Smooth muscle cell (in vitro differentiated cells): ENCODE results near the gene ME3. TPM values are rescaled to one million over a fixed set of nuclear protein-coding genes. Genes with fewer than 3 reads are reported as not detected.
A peak's percentile ranks its signal among the peaks of the same experiment; 100 is the strongest.

ENCODE experiments used
- DNase-seq: peaks from one replicate; lab custom pipeline; 2025; ENCODE audit not compliant: unreplicated experiment; lab: John Stamatoyannopoulos, UW
- H2AFZ ChIP-seq: fragments of 200-600 bp; sonication (generic); 2 replicates; pipeline ENCODE4 v1.6.0; 2016; ENCODE audit warnings: antibody characterized with exemption, low read depth, mild to moderate bottlenecking
- H3F3A ChIP-seq: fragments of 200-600 bp; sonication (generic); 2 replicates; pipeline ENCODE4 v1.6.0; 2017; ENCODE audit warnings: antibody characterized with exemption, low read depth
- H3K27ac ChIP-seq: fragments of 200-600 bp; sonication (generic); 2 replicates; pipeline ENCODE4 v1.5.1; 2016; ENCODE audit warnings: low read depth, mild to moderate bottlenecking
- H3K27me3 ChIP-seq: fragments of 200-600 bp; sonication (generic); 2 replicates; pipeline ENCODE4 v1.6.1; 2016; ENCODE audit warnings: low read depth, mild to moderate bottlenecking
- H3K36me3 ChIP-seq: fragments of 200-600 bp; sonication (generic); 2 replicates; pipeline ENCODE4 v1.5.1; 2016; ENCODE audit warnings: low read depth
- H3K4me1 ChIP-seq: fragments of 200-600 bp; sonication (generic); 2 replicates; pipeline ENCODE4 v1.5.1; 2016; ENCODE audit warnings: low read depth
- H3K4me2 ChIP-seq: fragments of 200-600 bp; sonication (generic); 2 replicates; pipeline ENCODE4 v1.6.0; 2016; ENCODE audit warnings: mild to moderate bottlenecking
- H3K4me3 ChIP-seq: fragments of 200-600 bp; sonication (generic); 2 replicates; pipeline ENCODE4 v1.5.1; 2016; ENCODE audit warnings: mild to moderate bottlenecking
- H3K79me2 ChIP-seq: fragments of 200-600 bp; sonication (generic); 2 replicates; pipeline ENCODE4 v1.6.0; 2016; ENCODE audit warnings: low read depth, mild to moderate bottlenecking
- H3K9ac ChIP-seq: fragments of 200-600 bp; sonication (generic); 2 replicates; pipeline ENCODE4 v1.6.0; 2016; ENCODE audit warnings: low read depth
- H3K9me3 ChIP-seq: fragments of 200-600 bp; sonication (generic); replicated peaks from 2 replicates; pipeline ENCODE4 v1.5.1; 2016; ENCODE audit warnings: low read depth
- H4K20me1 ChIP-seq: fragments of 200-600 bp; sonication (generic); 2 replicates; pipeline ENCODE4 v1.6.0; 2016; ENCODE audit warnings: low read depth
- WGBS: methylation state at CpG from one replicate; pipeline ENCODE4 v1.1.7; 2016; ENCODE audit warnings: low lambda C conversion rate; 5-methylcytosine and 5-hydroxymethylcytosine counted together
- polyA plus RNA-seq: library from polyadenylated mRNA; unstranded; fragments of >200 nt; fragmentation: Nextera tagmentation; extraction: Ambion mirVana; gene quantifications from 2 replicates; pipeline ENCODE4 v1.2.1, GENCODE V29; 2016
- total RNA-seq: library from RNA; depleted of rRNA; stranded (reverse); fragments of >200 nt; gene quantifications from 2 replicates; pipeline ENCODE4 v1.2.3, GENCODE V29; 2014
- TF ChIP-seq, protein P1 (sequence below): fragments of 200-600 bp; sonication (generic); IDR thresholded peaks from 2 replicates; pipeline ENCODE4 v1.5.1; 2017; ENCODE audit warnings: borderline replicate concordance, mild to moderate bottlenecking, antibody characterized with exemption; ENCODE audit not compliant: insufficient read depth, poor library complexity, severe bottlenecking

Gene ME3
- total and polyA plus RNA-seq, 2 experiments from 2014 or later, result 4.2 to 8.4 TPM

- TF ChIP-seq, protein P1, sequence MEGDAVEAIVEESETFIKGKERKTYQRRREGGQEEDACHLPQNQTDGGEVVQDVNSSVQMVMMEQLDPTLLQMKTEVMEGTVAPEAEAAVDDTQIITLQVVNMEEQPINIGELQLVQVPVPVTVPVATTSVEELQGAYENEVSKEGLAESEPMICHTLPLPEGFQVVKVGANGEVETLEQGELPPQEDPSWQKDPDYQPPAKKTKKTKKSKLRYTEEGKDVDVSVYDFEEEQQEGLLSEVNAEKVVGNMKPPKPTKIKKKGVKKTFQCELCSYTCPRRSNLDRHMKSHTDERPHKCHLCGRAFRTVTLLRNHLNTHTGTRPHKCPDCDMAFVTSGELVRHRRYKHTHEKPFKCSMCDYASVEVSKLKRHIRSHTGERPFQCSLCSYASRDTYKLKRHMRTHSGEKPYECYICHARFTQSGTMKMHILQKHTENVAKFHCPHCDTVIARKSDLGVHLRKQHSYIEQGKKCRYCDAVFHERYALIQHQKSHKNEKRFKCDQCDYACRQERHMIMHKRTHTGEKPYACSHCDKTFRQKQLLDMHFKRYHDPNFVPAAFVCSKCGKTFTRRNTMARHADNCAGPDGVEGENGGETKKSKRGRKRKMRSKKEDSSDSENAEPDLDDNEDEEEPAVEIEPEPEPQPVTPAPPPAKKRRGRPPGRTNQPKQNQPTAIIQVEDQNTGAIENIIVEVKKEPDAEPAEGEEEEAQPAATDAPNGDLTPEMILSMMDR, result no peak
- no peak for DNase-seq
- WGBS, result 45% methylated on average over 1 of the region's 1 CpG
- Histone ChIP-seq H3K27ac (peak overlapping the region; percentile 79), H3K4me2 (peak overlapping the region; percentile 67), H2AFZ (no peak overlapping the region), H3K27me3 (no peaks in the 10 kb centered on the region), H3K4me1 (peaks cover 14% of the 10 kb centered on the region), H3K79me2 (no peaks in the 10 kb centered on the region), H3K9ac (peak overlapping the region; percentile 36), H3K4me3 (no peak overlapping the region), H4K20me1 (no peaks in the 10 kb centered on the region), H3K9me3 (no peaks in the 10 kb centered on the region), H3K36me3 (no peaks in the 10 kb centered on the region), H3F3A (peaks cover 7% of the 10 kb centered on the region)
Measured at GRCh38 chr11:86696451-86696850, 24.0 kb upstream of the ME3 start.

- no peak for DNase-seq
- TF ChIP-seq, protein P1, result no peak
- 74% methylated on average over 1 of the region's 1 CpG for WGBS
- Histone ChIP-seq H3K36me3 (no peaks in the 10 kb centered on the region), H4K20me1 (no peaks in the 10 kb centered on the region), H2AFZ (no peak overlapping the region), H3K9ac (peak overlapping the region; percentile 36), H3K27ac (peak overlapping the region; percentile 79), H3K4me1 (peaks cover 14% of the 10 kb centered on the region), H3K4me2 (peak overlapping the region; percentile 67), H3K79me2 (no peaks in the 10 kb centered on the region), H3K9me3 (no peaks in the 10 kb centered on the region), H3K27me3 (no peaks in the 10 kb centered on the region), H3F3A (peaks cover 7% of the 10 kb centered on the region), H3K4me3 (no peak overlapping the region)
Measured at GRCh38 chr11:86696004-86696403, 23.6 kb upstream of the ME3 start.

GRCh38 chr11:86695373-86695772 is 23.0 kb upstream of the ME3 start:
- Histone ChIP-seq H3K9ac (peak overlapping the region; percentile 20), H3K4me2 (peak overlapping the region; percentile 55), H3K27me3 (no peaks in the 10 kb centered on the region), H3F3A (peaks cover 7% of the 10 kb centered on the region), H3K9me3 (no peaks in the 10 kb centered on the region), H3K27ac (peak overlapping the region; percentile 69), H3K79me2 (no peaks in the 10 kb centered on the region), H2AFZ (no peak overlapping the region), H3K4me3 (no peak overlapping the region), H3K36me3 (no peaks in the 10 kb centered on the region), H4K20me1 (no peaks in the 10 kb centered on the region), H3K4me1 (peaks cover 14% of the 10 kb centered on the region)
- TF ChIP-seq, protein P1, result no peak
- DNase-seq, result no peak

- WGBS, result 89% methylated on average over 1 of the region's 1 CpG
- Histone ChIP-seq H3K36me3 (no peaks in the 10 kb centered on the region), H3K27ac (peak overlapping the region; percentile 79), H3K79me2 (no peaks in the 10 kb centered on the region), H3K4me1 (peaks cover 22% of the 10 kb centered on the region), H3K4me3 (no peak overlapping the region), H3K4me2 (no peak overlapping the region), H2AFZ (no peak overlapping the region), H3K9me3 (no peaks in the 10 kb centered on the region), H3K9ac (no peak overlapping the region), H3F3A (peaks cover 17% of the 10 kb centered on the region), H4K20me1 (no peaks in the 10 kb centered on the region), H3K27me3 (no peaks in the 10 kb centered on the region)
- no peak for DNase-seq
- TF ChIP-seq, protein P1, result no peak
Measured at GRCh38 chr11:86693518-86693917, 21.1 kb upstream of the ME3 start.
